Chondrocyte (in vitro differentiated cells): ENCODE measurements around the gene MYO1B. TPM values are rescaled to one million over a fixed set of nuclear protein-coding genes. Genes with fewer than 3 reads are reported as not detected.

Experiments used
- DNase-seq: peaks from one replicate; pipeline ENCODE4 v3.0.0; 2021; ENCODE audit warnings: mixed read lengths, low spot score
- H3K27ac Mint-ChIP-seq: one replicate; pipeline ENCODE4 v1.8.0; 2021; ENCODE audit warnings: mild to moderate bottlenecking, moderate library complexity, mixed read lengths; ENCODE audit not compliant: unreplicated experiment
- H3K27me3 Mint-ChIP-seq: 2 replicates; pipeline ENCODE4 v1.8.0; 2021; ENCODE audit warnings: low read depth, mixed read lengths
- H3K36me3 Mint-ChIP-seq: 2 replicates; pipeline ENCODE4 v1.8.0; 2021; ENCODE audit warnings: low read depth, mixed read lengths
- H3K4me1 Mint-ChIP-seq: 2 replicates; pipeline ENCODE4 v1.8.0; 2021; ENCODE audit warnings: low read depth, mild to moderate bottlenecking, mixed read lengths
- H3K4me3 Mint-ChIP-seq: one replicate; pipeline ENCODE4 v1.8.0; 2021; ENCODE audit warnings: mild to moderate bottlenecking, moderate library complexity, mixed read lengths; ENCODE audit not compliant: unreplicated experiment
- H3K9me3 Mint-ChIP-seq: 2 replicates; pipeline ENCODE4 v1.8.0; 2021; ENCODE audit warnings: low read depth, mixed read lengths
- CTCF ChIP-seq: fragments of 200-600 bp; sonication (generic); IDR thresholded peaks from 2 replicates; pipeline ENCODE4 v1.5.0; 2021; ENCODE audit warnings: antibody characterized with exemption, mild to moderate bottlenecking, moderate library complexity
- total RNA-seq: library from RNA; stranded (reverse); gene quantifications from 3 replicates; pipeline ENCODE4 v1.2.1, GENCODE V29; 2021

MYO1B gene
- total RNA-seq, 1 donor from 2014 or later, result 114 TPM

GRCh38 chr2:191322828-191323506, 77.8 kb downstream of the MYO1B start:
- Mint-ChIP-seq H3K4me3 (no peak overlapping the region), H3K9me3 (peaks cover 5% of the 10 kb centered on the region), H3K4me1 (peaks cover 62% of the 10 kb centered on the region), H3K27me3 (no peaks in the 10 kb centered on the region), H3K27ac (peak overlapping the region; percentile 35), H3K36me3 (peaks cover 1% of the 10 kb centered on the region)
- TF ChIP-seq CTCF, result no peak
- DNase-seq, result no peak

- Mint-ChIP-seq H3K36me3 (peaks cover 8% of the 10 kb centered on the region), H3K27me3 (no peaks in the 10 kb centered on the region), H3K9me3 (peaks cover 5% of the 10 kb centered on the region), H3K4me3 (no peak overlapping the region), H3K4me1 (peaks cover 35% of the 10 kb centered on the region), H3K27ac (no peak overlapping the region)
- DNase-seq, result no peak
- no peak for TF ChIP-seq CTCF
Measured at GRCh38 chr2:191325651-191326365, 80.6 kb downstream of the MYO1B start.

- no peak for DNase-seq
- H3K36me3 Mint-ChIP-seq, result peaks cover 14% of the 10 kb centered on the region
- H3K9me3 Mint-ChIP-seq, result peaks cover 5% of the 10 kb centered on the region
- H3K27ac Mint-ChIP-seq, result no peak overlapping the region
- peaks cover 20% of the 10 kb centered on the region for H3K4me1 Mint-ChIP-seq
- no peak for TF ChIP-seq CTCF
- no peaks in the 10 kb centered on the region for H3K27me3 Mint-ChIP-seq
- H3K4me3 Mint-ChIP-seq, result no peak overlapping the region
Measured at GRCh38 chr2:191327484-191327883, 82.3 kb downstream of the MYO1B start.

GRCh38 chr2:191328150-191328809, 83.1 kb downstream of the MYO1B start:
- no peak overlapping the region for H3K4me3 Mint-ChIP-seq
- no peaks in the 10 kb centered on the region for H3K27me3 Mint-ChIP-seq
- H3K36me3 Mint-ChIP-seq, result peaks cover 17% of the 10 kb centered on the region
- peaks cover 5% of the 10 kb centered on the region for H3K9me3 Mint-ChIP-seq
- no peak for DNase-seq
- TF ChIP-seq CTCF, result no peak
- peaks cover 19% of the 10 kb centered on the region for H3K4me1 Mint-ChIP-seq
- H3K27ac Mint-ChIP-seq, result no peak overlapping the region

GRCh38 chr2:191329841-191330240, 84.6 kb downstream of the MYO1B start:
- Mint-ChIP-seq H3K4me3 (no peak overlapping the region), H3K36me3 (peaks cover 20% of the 10 kb centered on the region)

More at GRCh38 chr2:191329841-191330240, 84.6 kb downstream of the MYO1B start:
- DNase-seq, result no peak
- TF ChIP-seq CTCF, result no peak
- Mint-ChIP-seq H3K27ac (no peak overlapping the region), H3K9me3 (no peaks in the 10 kb centered on the region), H3K27me3 (no peaks in the 10 kb centered on the region), H3K4me1 (peaks cover 29% of the 10 kb centered on the region)
